ENCODE measurements around the gene ATP9B. TPM values are rescaled to one million over a fixed set of nuclear protein-coding genes. Genes with fewer than 3 reads are reported as not detected.

Gene ATP9B
- total RNA-seq, 1 donor from 2014 or later: 43.9 TPM

- intact Hi-C loops (cut with DNase I): no loop called here
- Histone ChIP-seq H3K9me3 (no peaks in the 10 kb centered on the region), H3K4me1 (no peaks in the 10 kb centered on the region), H3K27ac (no peak overlapping the region), H3K4me3 (no peak overlapping the region), H3K27me3 (no peaks in the 10 kb centered on the region), H3K36me3 (no peaks in the 10 kb centered on the region)
- no peak for DNase-seq
- no peak for TF ChIP-seq CTCF (IDR thresholded peaks at IDR 0.05)
- ATAC-seq: no peak
Measured at GRCh38 chr18:79229431-79229830, 160.2 kb downstream of the ATP9B start.

- ATAC-seq (no peak), DNase-seq (no peak)
- no peaks in the 10 kb centered on the region for H3K36me3 ChIP-seq
- no peaks in the 10 kb centered on the region for H3K27me3 ChIP-seq
- intact Hi-C loops (cut with DNase I): no loop called here
- no peak overlapping the region for H3K27ac ChIP-seq
- no peak overlapping the region for H3K4me3 ChIP-seq
- no peak for TF ChIP-seq CTCF (IDR thresholded peaks at IDR 0.05)
- H3K9me3 ChIP-seq: no peaks in the 10 kb centered on the region
- H3K4me1 ChIP-seq: no peaks in the 10 kb centered on the region
Measured at GRCh38 chr18:79234438-79234837, 165.2 kb downstream of the ATP9B start.

- no peaks in the 10 kb centered on the region for H3K36me3 ChIP-seq
- no peak for TF ChIP-seq CTCF (IDR thresholded peaks at IDR 0.05)
- no peaks in the 10 kb centered on the region for H3K27me3 ChIP-seq
- no peaks in the 10 kb centered on the region for H3K4me1 ChIP-seq
- no peak for ATAC-seq
- no peaks in the 10 kb centered on the region for H3K9me3 ChIP-seq
- intact Hi-C loops (cut with DNase I): no loop called here
- DNase-seq: no peak
- no peak overlapping the region for H3K27ac ChIP-seq
- no peak overlapping the region for H3K4me3 ChIP-seq
Measured at GRCh38 chr18:79239631-79240030, 170.4 kb downstream of the ATP9B start.

- H3K27me3 ChIP-seq: no peaks in the 10 kb centered on the region
- DNase-seq (no peak), ATAC-seq (no peak)
- intact Hi-C loops (cut with DNase I): no loop called here
- TF ChIP-seq CTCF (IDR thresholded peaks at IDR 0.05): no peak
- H3K27ac ChIP-seq: no peak overlapping the region
- H3K4me3 ChIP-seq: no peak overlapping the region
- no peaks in the 10 kb centered on the region for H3K9me3 ChIP-seq
- no peaks in the 10 kb centered on the region for H3K36me3 ChIP-seq
- no peaks in the 10 kb centered on the region for H3K4me1 ChIP-seq
Measured at GRCh38 chr18:79241755-79242154, 172.6 kb downstream of the ATP9B start.

GRCh38 chr18:79242246-79242645, 173.1 kb downstream of the ATP9B start:
- no peaks in the 10 kb centered on the region for H3K9me3 ChIP-seq
- H3K4me1 ChIP-seq: no peaks in the 10 kb centered on the region
- H3K36me3 ChIP-seq: no peaks in the 10 kb centered on the region
- ATAC-seq: no peak
- H3K27ac ChIP-seq: no peak overlapping the region
- DNase-seq: no peak
- H3K27me3 ChIP-seq: no peaks in the 10 kb centered on the region
- H3K4me3 ChIP-seq: no peak overlapping the region
- intact Hi-C loops (cut with DNase I): no loop called here
- TF ChIP-seq CTCF (IDR thresholded peaks at IDR 0.05): no peak

GRCh38 chr18:79245517-79246001, 176.4 kb downstream of the ATP9B start:
- H3K27ac ChIP-seq: no peak overlapping the region
- no peaks in the 10 kb centered on the region for H3K27me3 ChIP-seq
- no peak overlapping the region for H3K4me3 ChIP-seq
- intact Hi-C loops (cut with DNase I): no loop called here
- no peaks in the 10 kb centered on the region for H3K9me3 ChIP-seq
- TF ChIP-seq CTCF (IDR thresholded peaks at IDR 0.05): no peak
- H3K4me1 ChIP-seq: no peaks in the 10 kb centered on the region
- DNase-seq: no peak
- H3K36me3 ChIP-seq: no peaks in the 10 kb centered on the region
- no peak for ATAC-seq

All from upper lobe of right lung (tissue), 1 donor.